ENCODE data around the gene STK4.
"Not testable (repeated sequence)": the region's sequence is repeated elsewhere in the genome, so short reads cannot be mapped to it uniquely, and the experiment has no call there.

The STK4 gene

DNA sequence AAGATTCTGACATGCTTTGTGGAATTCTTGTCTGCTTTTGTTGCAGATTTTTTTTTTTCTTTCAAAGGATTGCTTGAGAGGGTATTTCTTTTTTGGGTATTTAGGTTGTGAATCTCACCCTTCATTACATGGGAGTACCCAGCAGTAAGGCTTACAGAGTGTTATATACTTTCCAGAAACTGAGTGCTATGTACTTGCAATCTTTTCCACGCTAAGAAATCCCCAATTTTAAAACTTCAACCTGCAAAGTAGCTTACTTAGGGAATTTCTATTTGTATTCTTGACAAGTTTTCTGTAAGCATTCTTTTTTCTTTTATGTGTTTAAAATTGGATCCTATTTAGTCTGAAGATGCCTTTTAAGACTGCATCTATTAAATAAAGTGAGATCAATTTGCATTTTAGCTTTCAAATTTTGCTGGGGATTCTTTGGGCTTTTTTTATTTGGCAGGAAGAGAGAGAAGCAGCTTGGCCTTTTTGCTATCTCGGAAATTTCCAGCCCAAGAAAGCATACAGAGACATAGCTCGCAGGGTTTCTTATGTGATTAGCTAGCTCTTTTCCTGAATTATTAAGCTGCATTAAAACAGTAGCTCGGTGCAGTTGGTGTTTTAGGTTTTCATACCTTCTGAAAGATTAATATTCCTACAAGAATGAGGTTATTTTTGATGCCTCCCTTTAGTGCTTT lies 92.0 kb downstream of the STK4 start:
- FAIRE-seq = no peak

DNA sequence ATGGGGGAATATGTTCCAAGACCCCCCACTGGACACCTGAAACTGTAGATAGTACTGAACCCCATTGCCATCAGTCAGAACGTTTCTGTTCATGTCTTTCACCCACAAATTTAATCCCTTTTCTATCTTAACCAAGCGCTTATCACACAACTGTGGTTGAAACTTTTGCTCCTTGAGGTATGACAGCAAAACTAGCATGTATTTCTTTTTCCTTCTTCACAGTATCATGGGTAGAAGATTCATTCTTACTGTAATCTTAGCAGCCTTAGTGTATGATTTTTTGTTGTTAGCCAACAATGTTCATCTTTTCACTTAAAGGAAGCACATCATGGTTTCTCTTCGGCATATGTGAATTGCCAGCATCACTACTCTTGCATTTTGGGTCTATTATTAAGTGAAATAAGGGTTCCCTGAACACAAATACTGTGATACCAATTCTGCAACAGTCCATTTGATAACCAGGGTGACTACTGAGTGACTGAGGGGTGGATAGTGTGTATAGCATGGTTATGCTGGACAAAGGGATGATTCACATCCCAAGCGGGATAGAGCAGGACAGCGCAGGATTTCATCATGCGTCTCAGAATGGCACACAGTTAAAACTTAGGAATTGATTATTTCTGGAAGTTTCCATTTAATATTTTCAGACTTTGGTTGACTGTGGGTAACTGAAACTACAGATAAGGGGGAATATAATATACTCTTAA lies 92.9 kb downstream of the STK4 start:
- no peak for FAIRE-seq

DNA sequence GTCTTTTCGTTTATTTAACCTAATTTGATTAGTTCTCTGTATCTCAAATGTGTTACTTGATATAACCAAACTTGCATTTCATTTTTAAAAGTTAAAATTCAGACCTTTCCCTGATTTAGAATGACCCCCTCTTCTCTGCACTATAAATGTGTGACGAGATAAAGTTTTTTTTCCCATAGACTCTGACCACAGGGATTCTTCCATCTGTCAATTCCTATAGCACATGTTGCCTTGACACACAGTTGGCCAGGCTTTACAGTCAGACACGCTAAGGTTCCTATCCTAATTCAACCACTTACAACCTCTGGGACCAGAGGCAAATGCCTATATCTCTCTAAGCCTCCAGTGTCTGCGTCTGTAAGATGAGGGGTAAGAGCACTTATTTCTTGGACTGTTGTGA lies 94.0 kb downstream of the STK4 start:
- no peak for FAIRE-seq

DNA sequence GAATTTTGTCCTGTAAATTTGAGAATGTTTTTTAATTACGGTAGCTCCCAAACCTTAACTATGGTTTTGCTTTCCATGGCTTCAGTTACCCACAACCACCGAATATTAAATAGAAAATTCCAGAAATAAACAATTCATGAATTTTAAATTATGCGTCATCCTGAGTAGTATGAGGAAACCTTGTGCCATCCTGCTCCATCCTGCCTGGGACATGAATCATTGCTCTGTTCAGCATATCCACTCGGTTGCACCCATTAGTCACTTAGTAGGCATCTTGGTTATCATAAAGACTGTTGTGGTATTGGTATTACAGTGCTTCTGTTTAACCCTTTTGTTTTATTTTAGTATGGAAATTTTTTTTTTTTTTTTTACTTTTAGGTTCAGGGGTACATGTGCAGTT lies 94.9 kb downstream of the STK4 start:
- FAIRE-seq = no peak

DNA sequence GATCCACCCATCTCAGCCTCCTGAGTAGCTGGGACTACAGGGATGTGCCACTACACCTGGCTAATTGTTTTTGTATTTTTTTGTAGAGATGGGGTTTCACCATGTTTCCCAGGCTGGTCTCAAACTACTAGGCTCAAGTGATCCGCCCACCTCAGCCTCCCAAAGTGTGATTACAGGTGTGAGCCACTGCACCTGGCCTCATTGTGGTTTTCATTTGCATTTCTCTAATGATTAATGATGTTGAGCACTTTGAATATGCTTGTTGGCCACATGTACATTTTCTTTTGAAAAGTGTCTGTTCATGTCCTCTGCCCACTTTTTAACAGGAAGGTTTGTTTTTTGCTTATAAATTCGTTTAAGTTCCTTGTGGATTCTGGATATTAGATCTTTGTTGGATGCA lies 96.8 kb downstream of the STK4 start:
- not testable (repeated sequence) for FAIRE-seq

DNA sequence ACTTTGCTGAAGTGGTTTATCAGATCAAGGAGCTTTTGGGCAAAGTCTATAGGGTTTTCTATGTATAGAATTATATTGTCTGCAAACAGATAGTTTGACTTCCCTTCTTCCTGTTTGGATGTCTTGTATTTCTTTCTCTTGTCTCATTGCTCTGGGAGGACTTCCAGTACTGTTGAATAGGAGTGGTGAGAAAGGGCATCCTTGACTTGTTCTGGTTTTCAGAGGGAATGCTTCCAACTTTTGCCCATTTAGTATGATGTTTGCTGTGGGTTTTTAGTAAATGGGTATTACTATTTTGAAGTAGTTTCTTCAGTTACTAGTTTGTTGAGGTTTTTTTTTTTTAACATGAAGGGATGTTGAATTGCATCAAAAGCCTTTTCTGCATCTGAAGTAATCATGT lies 98.5 kb downstream of the STK4 start:
- no peak for FAIRE-seq

DNA sequence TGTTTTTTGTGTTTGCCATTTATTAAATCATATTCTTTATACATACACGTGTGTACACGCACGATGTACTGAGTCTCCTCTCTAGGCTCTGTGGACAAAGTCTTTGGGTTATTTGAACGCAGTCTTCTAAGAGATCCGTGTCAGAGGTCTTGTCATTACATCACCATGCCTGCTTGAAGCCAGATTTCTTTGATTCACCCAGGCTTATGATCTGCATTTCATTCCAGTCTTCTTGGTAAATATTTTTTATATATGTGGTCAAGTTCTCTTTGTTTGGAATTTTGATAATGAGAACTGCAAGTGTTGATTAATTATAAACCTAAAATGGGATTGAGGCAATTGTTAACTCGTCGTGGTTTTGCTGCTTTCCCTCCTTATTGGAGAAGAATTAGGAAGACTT lies 100.1 kb downstream of the STK4 start:
- no peak for FAIRE-seq

DNA sequence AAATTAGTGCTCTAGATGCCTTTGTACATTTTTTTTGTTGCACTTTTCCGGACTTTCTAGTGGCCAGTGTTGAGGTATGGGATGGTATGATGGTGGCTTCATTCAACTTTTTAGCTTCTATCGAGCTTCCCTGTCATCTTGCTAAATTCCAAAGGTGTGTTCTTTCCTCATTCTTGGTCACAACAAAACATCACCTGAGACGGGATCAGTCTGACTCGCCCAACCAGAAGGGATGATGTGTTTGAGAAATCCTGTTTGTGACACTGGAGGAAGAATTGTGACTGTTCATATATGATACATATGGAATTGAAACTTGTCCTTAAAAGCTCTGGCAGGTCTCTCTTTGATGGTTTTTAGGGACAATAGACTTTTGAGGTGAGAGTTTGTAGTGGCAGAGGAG lies 100.8 kb downstream of the STK4 start:
- no peak for FAIRE-seq

DNA sequence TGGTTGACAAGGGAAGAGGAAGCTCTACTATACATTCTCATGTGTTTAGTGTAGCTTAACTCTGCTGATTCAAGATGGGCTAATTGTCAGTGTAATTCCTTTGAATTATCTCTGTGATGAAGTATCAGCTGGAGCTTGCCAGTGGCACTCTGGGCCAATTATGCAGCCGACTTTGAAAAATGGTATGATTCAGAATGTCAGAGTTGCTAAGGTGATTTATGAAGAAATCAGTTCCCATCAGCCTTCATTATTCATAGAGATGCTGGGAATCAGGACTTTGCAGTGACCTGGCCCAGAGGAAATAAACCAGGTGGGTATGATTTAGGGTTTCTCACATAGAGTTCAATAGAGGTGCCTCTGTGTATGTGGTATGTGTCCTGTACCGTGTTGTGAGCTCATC lies 101.2 kb downstream of the STK4 start:
- FAIRE-seq = no peak

DNA sequence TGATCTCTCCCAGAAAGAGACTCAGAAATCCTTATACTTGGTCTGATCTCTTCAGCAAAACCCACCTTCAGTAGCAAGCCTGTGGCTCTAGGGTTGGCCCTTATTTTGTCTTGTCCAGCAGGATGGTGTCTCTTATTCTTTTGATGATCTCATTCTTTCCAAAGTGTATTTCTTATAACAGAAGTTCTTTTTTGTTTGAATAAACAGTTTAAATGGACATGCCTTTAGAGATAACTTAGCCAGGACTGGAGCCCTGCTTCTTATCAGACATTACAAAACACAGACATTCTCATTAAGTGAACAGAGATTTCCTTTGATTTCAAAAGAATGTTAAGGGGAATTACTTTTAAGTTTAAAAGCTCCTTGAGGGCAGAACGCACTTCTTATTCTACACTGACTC lies 102.9 kb downstream of the STK4 start:
- FAIRE-seq = no peak

DNA sequence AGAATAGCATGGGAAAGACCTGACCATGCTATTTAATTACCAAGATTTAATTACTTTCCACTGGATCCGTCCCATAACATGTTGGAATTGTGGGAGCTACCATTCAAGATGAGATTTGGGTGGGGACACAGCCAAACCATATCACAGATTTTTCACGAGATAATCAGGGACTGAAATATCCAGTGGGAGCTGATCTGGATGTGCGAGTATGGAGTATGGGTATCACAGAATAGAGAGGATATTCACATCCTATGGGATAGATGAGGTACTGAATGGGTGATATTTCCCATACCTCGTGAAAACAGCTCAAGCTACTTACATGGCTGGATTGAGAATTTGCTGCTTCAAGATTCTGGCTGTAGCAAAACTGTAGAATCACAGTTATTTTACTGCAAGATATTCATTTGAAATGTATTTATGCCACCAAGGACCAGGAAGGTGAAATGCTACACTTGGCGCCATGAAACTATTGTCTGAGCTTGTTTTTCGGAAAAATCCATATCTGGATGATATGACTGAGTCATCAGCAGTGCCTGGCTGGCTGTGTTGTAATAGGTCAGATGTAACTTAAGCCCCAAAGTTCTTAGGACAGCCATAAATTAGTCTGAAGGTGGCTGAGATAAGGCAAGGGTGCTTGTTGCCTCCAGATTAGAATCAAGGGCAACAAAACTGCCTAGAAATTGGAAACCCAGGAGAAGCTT lies 104.8 kb downstream of the STK4 start:
- no peak for FAIRE-seq

DNA sequence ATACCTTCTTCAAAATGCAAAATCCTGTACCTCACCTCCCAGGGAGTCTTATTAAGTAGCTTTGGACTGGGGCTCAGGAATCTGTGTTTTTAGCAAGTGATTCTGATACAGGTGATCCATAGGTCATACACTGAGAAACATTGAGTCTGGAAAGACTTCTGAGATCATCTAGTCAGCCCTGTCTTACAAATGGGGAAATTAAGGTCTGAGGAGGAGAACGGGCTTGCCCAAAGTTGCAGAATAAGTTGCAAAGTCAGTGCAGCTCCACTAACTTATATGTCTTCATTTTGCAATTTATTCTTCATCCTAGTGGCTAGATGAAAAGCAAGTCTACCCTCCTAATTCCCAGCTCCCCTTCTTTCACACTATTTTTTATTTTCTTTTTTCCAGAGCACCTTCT lies 105.8 kb downstream of the STK4 start:
- FAIRE-seq = no peak

DNA sequence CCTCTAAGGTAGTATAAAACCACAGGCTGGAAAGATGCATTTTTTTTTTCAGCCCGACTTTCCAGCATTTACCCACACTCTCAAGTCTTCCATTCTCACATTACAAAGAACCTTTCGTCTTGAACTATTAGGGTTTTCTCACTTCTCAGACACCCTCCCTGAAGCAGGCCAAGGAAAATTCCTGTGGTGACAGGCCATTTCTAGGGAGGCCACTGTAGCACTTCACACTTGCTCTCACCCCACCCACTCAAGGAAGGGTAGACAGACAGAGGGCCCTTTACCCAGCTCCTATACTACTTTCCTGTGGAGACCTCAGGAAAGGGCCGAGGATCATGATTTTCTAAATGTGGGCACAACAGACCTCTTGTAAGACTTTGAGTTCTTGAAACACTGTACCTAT lies 106.9 kb downstream of the STK4 start:
- FAIRE-seq = no peak

DNA sequence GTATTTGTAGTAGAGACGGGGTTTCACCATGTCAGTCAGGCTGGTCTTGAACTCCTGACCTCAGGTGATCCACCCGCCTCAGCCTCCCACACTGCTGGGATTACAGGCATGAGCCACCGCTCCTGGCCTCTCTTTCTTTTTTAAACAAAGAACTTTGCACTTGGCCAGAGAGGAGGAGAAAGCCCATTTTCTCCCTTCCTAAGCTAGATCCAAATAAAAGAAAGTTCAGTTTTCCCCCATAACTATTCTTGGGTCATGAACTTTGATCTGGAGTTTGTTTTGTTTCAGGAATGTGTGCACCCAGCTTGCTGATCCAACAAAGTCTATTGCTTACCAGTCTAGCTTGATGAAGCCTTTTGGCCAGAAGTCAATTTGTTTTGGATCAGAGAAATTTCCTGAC lies 111.2 kb downstream of the STK4 start:
- FAIRE-seq = no peak

DNA sequence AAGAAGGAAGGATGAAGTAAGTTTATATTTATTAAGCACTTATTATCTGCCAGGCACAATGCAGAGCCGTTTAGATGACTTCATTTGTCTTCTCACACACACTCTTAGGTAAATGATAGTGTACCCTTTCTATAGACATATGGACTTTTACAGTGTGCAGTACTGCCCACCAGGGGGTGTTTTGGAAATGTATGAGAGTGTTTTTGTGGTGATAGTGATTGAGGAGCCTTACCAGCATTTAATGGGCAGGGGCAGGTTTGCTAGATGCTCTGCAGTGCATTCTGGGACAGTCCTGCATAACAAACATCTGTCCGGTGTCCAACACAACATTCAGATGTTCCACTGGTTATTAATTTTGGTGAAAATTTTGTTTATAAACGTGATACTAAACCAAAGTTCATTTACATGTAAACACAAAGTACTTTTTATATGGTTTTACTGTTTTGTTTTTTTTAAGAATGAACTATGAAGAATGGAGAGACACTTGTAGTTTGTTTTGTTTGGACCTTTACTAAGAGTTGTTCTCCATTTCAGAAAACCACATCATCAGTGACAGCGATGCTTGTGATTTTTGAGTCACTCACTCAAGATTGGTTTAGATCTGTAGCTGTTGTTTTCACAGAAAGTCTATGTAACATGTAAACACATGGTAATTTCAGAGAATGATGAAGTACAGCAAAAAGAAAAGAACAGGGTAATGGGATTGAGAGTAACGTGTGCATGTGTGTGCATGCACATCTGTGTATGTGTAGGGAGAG lies 114.7 kb downstream of the STK4 start:
- FAIRE-seq = no peak

DNA sequence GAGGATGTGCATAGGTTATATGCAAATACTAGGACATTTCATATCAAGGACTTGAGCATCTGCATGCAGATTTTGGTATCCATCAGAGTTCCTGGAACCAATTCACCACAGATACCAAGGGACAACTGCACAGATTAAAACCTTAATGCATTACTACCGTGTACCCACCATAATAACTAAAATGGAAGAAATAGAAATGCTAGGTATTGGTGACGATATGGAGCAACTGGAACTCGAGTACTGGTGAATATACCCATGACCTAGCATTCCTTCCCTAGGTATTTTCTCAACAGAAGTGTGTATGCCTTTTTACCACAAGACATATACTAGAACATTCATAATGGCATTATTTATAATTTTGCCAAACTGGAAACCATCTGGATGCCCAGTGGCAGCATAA lies 116.2 kb downstream of the STK4 start:
- no peak for FAIRE-seq

DNA sequence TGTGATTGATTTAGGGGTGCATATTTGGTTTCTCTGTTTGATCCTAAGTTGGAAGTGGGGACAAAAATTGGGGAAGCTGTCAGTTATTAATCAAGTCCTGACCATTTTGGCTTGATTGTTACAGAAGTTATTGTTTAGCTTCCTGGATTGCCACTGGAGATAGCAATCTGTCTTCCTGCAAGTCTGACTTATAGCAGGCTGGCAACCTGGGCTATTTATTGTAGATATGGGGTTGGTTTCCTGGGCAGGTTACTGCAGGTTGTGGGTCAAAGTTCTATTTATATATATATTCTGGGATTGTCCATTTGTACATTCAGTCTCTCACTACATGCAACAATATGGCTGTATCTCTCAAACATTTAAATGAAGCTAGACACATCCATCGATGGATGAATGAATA lies 116.8 kb downstream of the STK4 start:
- FAIRE-seq = no peak

DNA sequence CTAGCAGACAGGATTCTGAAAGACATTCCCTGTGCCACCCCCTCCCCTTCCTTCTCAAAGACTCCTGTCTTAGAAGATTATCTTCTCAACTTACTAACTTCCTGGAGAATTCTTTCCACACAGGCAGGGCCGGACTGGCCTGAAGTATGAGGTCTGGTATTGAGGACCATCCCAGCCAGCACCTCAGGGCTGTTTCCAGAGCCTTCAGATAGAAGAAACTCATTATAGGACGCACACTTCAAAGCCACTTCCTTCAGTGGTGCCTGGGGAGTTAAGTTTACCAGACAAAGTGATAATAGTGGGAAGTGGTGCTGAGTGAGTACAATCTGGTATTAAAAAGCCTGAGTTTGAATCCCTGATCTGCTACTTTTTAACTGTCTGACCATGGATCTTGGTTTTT lies 119.0 kb downstream of the STK4 start:
- no peak for FAIRE-seq

DNA sequence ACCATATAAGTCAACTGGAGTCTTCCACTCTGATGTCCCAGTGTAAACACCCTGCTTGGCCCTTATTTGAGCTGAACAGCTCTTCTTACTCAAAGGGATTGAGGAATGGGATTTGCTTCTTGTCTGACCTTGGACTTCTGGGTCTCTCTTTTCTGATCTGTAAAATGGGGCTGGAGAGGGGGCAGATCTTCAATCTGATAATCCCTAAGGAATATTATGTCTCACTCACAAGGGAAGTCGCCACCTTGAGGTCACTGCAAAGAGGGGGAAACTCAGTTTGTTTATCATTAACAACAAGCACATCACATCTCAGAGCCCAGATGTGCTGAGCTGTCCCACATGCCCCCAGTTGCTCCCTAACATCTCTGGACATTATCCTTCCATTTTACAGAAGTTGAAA lies 119.6 kb downstream of the STK4 start:
- FAIRE-seq = no peak

DNA sequence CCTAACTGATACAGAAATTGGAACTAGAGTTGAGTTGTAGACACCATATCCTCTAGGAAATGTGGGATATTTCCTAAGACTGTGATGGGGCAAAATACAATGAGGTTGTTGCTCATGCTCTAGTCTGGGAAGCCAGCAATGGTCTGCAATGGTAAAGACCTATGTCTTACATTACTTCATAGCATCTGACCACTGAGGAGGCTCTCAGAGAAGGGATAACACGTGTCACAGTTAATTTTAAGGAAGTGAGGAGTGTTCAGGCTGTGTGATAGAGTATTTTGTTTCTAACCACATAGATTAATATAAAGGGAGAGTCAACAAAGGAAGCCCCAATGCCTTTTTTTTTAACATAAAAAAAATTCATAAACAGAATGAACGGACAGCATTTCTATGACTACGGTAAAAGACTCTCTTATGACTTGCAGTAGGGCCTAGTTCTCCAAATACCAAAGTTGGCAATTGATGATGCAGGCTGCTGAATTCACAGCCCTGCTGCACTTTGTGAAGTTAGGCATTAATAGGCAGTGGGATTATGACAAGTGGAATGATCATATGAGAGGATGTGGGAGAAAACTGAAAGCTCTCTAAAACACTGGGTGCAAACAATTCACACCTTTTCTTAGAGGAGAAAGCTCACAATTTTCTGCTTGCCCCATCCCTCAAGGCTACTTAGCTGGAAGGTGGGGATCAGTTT lies 120.9 kb downstream of the STK4 start:
- FAIRE-seq = no peak

DNA sequence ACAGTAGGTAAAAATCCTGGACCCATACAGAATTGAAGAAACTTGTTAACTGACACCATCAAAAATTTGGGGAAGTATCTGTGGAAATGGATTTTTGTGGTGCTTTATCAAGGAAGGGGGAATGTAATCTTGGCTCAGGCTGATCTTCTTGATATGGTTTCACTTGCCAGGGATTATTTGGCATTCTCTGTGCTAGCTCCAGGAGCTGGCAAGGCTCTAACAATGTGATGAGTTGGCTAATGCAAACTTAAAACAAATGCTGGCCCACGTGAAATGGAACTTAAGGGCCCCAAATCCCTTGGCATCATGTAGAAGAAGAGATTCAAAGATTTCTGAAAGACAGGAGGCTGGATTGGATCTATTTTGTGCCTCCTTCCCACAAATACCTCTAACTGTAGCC lies 121.5 kb downstream of the STK4 start:
- no peak for FAIRE-seq

DNA sequence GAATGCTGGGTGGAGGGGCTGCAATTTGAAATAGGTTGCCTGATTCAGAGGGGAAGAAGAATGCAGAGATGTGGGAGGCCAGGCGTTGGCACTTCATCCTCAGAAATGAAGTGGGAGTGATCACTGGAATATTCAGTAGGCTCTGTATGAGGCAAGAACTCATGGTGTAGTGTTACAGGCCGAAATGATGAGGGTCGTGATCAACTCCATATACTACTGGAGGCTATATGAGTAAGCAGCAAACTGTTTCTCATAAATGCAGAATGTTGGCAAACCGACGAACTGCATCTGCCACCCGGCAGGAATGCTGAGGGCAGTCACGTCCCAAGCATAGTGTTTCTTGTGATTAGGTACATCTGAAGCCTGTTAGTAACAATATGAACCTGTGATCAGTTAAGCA lies 121.9 kb downstream of the STK4 start:
- FAIRE-seq = no peak

DNA sequence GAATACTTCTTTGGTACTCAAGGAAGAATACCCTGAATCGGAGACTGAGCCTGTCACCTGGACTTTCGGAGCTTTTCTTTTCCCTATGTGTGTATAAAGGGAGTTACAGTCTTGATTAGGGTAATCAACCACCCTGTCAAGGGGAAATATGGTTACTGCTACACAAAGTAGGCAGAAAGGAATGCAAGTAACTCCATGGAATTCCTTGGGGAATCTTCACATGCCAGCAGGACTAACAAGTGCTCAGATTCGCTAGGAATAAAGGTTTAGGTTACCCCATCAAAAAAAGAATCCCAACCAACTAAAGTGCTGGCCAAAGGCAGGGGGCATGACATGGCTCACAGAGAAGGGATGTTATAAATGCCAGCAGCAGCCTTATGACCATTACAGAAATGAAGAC lies 124.2 kb downstream of the STK4 start:
- no peak for FAIRE-seq
